Pons (tissue), 1 donor: ENCODE results near the gene ZNF776.
A peak's percentile ranks its signal among the peaks of the same experiment; 100 is the strongest.
"Not testable (repeated sequence)": the region's sequence is repeated elsewhere in the genome, so short reads cannot be mapped to it uniquely, and the experiment has no call there.

Experiments
- DNase-seq: peaks from one replicate; pipeline ENCODE4 v3.0.0-alpha.2; 2016; ENCODE audit warnings: low spot score

Gene ZNF776

DNA sequence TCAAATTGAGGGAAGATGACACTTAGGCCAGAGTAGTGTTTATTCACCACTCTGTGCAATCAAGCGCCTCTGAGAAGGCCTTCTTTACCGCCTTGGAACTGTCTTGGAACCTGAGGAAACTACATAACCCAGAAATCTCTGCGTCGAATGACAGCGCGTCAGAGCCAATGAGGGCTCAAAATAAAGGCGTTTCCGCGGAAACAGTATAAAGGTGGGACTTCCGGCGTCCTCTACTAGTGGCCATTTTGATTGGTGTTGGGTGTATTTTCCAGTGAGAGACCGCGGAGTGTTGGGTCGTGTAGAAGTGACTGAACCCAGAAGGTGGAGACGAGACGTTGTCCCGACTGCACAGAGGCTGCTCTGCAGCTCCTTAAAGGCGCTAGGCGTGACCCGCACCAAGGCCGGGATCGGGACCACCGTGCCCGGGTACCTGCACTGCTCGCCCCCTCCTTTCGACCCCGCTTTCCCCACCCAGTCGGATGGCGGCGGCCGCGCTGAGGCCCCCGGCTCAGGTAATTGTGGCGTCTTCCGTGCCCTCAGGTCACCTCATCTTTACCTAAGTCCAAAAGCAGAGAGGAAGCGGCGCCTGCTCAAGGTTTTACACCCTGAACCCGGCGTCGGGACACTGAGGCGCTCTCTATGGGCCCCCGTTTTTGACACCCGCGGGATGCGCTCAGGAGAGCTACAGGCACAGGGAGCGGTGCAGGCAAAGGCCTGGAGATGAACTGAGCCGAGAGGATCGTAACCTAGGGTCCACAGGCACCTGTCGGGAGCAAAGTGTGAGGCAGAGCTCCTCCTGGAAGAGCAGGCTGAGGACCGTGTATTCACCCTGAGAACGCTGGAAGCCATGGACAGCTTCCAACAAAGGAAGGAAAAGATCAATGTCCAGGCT, at the start of gene ZNF776:
ZNF776 (plus strand) TSS at position 236 of the 892 bp plus-strand sequence; CDS start at position 480, 244 bp downstream.
- peak; percentile 97 for DNase-seq

DNA sequence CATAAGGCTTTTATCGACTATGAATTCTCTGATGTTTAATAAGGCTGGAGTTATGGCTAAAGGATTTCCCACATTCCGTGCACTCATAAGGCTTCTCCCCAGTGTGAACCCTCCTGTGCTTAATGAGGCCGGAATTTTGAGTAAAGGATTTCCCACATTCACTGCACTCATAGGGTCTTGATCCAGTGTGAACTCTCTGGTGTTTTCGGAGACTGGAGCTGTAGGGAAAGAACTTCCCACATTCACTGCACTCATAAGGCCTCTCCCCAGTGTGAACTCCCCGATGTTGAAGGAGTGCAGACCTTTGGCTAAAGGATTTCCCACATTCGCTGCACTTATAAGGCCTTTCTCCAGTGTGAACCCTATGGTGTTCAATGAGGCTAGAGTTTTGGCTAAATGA, 45.0 kb upstream of the ZNF776 start:
- DNase-seq, result no peak

DNA sequence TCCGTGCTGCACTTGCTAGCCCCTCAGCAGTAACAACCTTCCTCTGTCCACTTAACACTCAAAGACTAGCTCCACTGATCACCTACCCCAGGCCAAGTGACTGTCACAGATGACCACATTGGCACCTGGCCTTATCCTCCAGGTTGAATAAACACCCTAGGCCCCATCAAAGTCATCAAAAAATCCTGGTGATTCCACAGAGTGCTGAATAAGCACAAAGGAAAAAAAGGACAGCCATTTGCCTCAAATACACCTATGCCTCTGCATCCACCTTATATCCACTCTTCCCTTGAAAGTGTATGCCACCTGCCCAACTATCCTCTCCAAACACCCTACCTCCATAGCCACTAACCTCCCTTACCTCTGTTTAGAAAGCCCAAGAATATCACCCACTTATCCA, 40.3 kb upstream of the ZNF776 start:
- DNase-seq, result no peak

DNA sequence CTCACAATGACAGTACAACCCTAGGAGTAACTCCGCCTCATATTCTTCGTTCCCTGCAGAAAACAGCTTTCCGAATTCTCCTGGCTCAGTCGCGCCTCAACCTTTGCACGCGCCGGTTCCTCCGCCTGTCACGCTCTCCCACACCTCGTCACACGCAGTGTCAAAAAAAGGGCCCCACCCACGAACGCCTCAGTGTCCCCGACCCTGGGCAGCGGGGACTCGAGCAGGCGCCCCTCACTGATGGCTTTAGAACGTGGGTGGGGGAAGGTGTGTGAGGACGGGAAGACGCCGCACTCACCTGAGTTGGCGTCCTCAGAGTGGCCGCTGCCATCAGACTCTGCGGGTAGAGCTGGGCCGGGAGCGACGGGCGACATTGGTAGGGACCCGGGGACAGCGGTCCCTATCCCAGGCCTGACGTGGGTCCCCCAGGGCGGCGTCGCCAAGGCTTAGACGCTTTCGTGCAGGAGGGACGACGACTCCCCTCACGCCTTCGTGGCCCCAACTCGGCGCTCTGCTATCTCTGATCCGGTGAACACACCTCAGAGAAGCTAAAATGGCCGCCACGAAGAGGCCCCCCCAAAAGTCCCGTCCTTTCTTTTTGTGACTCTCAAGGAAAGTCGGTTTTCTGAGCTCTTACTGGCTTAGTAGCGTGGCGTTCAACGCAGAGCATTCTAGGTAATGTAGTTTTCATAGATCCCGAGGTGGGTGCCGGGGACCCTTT, 37.8 kb upstream of the ZNF776 start, which contains the start of gene ZNF154:
ZNF154 (minus strand) TSS at position 564 of the 721 bp plus-strand sequence; CDS start at position 331, 233 bp downstream.
- DNase-seq, result peak; percentile 45

DNA sequence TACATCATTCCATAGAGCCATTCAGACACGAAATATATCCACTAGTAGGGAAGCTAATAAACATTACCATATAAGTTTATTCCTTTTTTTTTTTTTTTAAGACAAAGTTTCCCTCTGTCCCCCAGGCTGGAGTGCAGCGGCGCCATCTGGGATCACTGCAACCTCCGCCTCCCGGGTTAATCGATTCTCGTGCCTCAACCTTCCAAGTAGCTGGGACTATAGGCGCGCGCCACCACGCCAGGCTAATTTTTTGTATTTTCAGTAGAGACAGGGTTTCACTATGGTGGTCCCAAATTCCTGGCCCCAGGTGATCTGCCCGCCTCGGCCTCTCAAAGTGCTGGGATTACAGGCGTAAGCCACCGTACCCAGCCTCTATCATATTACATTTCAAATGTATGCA, 37.0 kb upstream of the ZNF776 start:
- no peak for DNase-seq

DNA sequence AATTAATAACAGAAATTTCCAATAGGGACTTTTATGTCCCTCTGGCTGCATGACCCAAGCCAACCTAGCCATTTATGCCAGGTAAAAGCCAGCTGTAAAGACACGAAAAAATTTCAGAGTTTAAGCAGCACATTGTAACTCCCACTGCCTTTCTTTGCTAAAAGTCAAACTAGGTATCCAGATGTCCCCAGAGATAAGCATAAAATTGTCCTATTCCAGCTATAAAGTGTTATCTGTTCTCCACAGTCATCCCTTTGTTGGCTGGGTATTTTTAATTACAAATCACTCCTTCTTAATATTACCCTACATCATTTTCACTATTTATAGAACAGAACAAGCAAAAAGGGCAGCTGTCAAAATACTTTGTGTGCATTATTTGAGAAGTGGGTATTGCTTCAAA, 34.4 kb upstream of the ZNF776 start:
- DNase-seq, result no peak

DNA sequence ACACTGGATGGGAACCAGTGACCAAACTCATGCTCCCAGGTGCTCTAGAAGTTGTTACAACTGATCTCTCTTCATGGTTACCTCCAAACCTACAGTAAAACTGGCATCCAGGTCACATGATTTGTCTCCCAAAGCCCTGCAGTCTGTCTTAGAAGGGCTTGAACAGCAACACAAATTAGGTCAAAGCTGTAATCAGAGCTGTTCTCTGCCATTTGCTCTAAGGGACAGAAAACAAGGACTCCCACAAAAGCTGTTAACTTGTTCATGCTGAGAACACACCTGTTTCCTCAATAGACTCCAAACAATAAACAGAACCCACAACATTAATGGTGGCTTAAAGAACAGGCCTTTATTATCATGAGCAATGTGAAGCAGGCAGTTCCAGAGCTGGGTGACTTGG, 27.2 kb upstream of the ZNF776 start:
- no peak for DNase-seq

DNA sequence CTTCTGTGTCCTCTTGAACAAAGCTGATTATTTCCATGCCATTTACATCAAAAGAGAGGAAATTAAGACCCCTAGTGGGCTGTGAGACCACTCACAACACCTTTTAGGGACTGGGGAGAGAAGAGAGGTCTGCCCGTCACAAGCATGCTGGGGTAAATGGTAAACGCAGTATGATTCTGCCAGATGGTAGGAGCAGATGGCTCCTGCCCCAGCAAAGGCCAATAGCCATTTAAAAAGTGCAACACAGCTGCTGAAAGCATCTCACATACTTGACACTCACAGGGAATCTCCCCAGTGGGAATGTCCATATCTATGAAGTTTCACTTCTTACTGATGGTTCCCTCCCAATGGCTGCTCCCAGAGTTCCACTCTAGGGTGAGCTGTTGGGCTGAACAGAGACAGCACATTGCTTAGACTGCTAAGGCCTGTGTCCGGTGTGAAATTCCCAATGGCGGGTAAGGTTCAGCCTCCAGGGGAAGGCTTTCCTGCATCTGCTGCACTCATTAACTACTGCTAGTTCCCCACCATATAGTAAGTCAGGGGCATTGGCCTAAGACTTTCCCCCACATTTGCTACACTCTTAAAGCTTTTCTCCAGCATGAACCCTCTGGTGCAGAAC, 26.6 kb upstream of the ZNF776 start:
- no peak for DNase-seq

DNA sequence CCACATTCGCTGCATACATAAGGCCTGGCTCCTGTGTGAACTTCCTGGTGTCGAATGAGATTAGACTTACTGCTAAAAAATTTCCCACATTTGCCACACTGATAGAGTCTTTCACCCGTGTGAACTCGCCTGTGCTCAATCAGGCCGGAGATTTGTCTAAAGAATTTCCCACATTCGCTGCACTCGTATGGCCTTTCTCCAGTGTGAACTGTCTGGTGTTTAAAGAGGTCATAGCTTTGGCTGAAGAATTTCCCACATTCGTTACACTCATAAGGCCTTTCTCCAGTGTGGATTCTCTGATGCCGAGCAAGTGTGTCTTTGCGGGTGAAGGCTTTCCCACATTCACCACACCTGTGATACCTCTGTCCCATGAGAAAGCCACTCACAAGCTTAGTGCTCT, 25.7 kb upstream of the ZNF776 start:
- DNase-seq, result no peak

DNA sequence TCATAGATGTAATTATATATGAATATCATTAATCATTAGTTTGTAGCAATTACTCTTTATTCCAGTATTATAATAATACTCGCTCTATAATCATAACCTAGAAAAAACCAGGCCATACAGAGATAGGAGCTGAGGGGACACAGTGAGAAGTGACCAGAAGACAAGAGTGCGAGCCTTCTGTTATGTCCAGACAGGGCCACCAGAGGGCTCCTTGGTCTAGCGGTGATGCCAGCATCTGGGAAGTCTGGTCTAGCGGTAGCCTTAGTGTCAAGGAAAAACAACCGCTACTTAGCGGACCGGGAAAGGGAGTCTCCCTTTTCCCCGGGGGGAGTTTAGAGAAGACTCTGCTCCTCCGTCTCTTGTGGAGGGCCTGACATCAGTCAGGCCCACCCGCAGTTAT, 8.3 kb upstream of the ZNF776 start:
- not testable (repeated sequence) for DNase-seq

DNA sequence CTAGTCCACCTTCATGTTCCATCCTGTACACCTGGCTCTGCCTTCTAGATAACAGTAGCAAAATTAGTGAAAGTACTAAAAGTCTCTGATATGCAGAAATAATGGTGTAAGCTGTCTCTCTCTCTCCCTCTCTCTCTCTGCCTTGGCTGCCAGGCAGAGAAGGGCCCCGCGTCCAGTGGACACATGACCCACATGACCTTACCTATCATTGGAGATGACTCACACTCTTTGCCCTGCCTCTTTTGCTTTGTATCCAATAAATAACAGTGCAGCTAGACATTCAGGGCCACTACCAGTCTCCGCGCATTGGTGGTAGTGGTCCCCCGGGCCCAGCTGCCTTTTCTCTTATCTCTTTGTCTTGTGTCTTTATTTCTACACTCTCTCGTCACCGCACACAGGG, 7.8 kb upstream of the ZNF776 start:
- not testable (repeated sequence) for DNase-seq

DNA sequence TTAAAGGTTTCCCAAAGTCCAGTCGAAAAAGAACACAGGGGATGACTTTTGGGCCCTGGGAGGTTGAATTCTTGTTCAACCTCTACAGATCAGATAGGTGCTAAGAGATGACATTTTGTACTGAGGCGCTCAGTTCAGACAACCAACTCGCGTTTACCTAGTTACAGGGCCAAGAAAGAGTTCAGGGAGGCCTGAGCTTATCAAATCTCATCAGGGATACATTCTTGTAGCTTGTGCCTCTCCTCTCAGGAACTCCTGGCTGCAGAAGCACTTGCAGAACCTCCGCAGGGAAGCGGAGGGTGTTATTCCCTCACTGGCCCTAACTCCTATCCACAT, 825 bp downstream of the ZNF776 start:
- no peak for DNase-seq

DNA sequence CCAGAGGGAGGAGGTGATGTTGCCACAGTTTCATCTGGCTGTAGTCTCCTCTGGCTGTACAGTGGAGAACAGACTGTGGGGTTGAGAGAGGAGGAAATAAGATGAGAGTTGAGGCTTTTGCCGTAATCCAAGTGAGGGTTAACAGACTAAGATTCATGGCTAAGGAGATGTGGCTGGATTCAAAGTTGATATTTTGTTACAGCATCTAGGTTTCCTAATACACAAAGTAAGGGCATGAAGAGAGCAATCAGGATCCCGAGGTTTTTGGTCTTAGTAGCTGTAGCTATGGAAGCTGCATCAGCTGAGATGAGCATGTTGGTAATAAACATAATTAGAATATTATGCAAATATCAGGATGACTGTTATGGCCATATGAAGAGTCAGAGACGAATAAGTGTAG, 1.4 kb downstream of the ZNF776 start:
- DNase-seq, result no peak

DNA sequence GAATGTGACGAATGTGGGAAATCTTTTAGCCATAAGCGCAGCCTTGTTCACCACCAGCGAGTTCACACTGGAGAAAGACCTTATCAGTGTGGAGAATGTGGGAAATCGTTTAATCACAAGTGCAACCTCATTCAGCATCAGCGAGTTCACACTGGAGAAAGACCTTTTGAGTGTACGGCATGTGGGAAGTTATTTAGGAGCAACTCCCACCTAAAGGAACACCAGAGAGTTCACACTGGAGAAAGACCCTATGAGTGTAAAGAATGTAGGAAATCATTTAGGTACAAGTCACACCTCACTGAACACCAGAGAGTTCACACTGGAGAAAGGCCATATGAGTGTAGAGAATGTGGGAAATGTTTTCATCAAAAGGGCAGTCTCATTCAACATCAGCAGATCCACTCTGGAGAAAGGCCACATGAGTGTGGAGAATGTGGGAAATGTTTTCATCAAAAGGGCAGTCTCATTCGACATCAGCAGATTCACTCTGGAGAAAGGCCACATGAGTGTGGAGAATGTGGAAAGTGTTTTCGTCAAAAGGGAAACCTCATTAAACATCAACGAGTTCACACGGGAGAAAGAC, 7.6 kb downstream of the ZNF776 start:
- DNase-seq, result no peak

DNA sequence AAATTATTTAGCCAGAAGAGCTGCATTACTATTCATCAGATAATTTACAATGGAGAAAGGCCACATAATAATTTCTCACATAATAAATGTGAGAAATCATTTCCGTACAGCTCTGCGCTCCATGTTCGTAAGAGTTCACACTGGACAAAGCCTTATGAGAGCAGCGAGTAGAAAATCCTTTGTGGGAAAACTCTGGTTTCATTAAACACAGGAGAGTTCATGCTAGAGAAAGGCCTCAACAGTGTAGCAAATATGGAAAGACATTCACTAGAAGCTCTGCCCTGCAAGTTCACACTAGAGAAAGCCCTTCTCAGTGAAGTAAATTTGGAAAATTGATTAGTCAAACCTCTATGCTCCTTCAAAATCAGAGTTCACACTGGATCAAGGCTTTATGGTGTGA, 8.4 kb downstream of the ZNF776 start:
- no peak for DNase-seq

DNA sequence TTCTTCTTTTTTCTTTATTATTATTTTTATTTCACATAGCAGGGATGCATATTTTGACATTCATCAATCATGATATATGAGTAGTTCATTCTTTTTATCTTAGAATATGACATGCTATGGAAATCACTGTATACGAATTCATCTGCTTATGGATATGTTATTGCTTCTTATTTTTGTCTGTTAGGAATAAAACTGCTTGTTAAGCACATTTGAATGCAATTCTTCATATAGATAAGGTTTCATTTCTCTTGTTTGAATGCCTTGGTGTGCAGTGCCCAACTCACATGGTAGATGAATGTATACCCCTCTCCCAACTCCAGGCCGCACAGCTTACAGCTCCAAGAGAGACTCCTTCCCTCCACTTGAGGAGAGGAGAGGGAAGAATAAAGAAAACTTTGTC, 11.3 kb downstream of the ZNF776 start:
- no peak for DNase-seq

DNA sequence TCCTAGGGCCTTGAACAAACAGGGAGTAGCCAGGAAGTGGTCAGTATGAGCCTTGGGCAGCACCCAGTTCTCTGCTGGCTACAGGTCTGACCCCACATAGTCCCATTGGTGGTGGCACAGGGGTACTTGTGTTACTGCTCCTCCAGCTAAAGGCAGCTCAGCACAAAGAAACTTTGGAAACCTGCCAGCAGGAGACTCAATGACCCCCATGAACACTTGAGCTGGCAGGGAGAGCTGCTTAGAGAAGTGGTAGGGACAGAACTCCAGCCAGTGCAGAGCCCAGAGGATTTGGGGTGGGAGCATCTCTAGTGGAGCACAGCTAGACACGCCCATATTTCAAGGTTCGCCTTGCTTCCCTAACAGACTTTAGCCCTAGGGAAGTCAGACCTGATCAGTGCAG, 12.5 kb downstream of the ZNF776 start:
- no peak for DNase-seq

DNA sequence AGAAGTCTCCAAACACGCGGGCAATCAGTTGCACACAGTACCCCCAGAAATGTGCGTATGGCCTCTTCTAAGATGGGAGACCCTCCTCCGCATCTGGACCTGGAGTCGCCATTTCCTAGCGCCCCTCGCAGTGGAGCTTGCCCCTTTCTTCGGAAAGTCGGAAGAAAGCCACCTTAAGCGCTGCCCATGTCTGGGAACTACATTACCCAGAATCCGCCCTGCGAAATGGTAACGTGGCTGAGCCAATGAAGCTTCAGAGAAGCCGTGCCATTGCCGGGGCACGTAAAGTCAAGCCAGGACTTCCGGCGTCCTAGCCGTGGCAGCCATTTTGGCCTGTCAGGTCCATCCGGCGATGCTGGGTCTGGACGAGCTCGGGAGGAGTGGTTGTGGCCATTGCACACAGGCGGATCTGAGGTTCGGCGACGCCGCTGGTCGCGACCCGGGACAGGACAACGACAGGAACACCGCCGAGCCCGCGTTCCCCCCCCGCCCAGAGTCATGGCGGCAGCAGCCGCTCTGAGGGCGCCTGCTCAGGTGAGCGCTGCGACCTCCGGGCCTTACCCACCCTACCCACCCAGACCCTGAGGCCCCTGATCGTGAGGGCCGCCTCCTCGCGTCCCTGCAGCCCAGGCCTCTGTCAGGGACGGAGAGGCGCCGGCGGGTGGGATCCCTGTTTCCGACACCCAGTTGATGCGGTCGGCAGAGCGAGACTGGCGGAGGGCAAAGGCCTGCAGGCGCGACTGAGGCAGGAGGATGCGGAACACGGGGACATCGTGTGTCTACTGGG, 22.9 kb downstream of the ZNF776 start, which contains the start of gene ZNF586:
ZNF586 (plus strand) TSS at position 332 of the 787 bp plus-strand sequence; CDS start at position 499, 167 bp downstream.
- DNase-seq, result peak; percentile 94

DNA sequence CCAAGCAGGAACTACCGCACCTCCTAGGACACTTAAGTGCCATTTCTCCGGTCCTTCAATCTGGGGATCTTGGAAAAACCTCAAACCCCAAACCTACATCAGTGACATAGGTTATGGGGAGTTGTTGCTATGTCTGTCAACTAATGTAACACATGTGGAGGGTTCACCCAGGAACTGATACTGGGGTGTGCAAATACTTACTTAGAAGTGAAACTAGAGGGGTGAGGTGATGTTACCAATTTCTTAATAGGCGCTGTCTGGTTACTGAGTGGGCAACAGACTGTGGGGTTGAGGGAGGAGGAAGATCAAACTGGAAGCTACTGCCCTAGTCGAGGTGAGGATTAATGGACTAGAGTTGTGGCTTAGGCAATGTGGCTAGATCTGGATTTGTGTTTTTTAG, 24.8 kb downstream of the ZNF776 start:
- no peak for DNase-seq

DNA sequence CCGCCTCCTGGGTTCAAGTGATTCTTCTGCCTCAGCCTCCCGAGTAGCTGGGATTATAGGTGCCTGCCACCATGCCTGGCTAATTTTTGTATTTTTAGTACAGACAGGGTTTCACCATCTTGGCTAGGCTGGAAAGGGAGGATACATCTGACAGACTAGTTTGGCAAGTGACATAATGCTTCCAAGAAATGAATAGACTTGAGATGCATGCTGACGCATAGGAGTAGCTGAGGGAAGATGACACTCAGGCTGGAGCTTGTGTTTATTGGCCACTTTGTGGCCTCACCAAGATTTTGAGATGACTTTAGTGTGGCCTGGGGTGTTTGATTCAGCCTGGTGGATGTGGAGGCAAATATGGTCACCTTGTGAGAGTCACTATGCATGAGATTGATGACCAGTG, 26.9 kb downstream of the ZNF776 start:
- no peak for DNase-seq

DNA sequence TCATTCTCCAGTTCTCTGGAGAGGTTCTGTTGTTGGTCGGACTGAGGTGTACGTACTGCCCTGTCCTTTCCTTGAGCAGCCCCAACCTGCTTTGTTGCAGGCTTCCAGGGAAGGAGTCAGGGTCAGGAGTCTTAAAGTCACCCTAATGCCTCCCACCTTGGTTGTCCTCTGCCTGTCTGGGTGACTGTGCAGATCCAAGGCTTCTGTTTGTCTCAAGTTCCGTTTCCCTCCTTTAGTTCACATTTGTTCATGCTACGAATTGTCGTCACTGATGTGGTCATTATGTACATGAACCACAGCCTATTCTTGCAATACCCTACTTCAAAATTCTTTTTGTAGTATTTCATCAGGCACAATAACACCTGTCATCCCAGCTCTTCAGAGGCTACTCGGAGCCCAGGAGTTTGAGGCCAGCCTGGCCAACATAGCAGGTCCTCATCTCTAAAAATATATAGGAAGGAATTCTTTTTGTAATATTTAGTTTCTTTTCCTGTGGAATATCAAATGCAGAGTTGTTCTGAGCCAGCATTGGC, 30.2 kb downstream of the ZNF776 start:
- no peak for DNase-seq
